Inferior parietal cortex (tissue), 1 donor: Measurements from ENCODE around the gene NT5C3B.
"Not testable (repeated sequence)": the region's sequence is repeated elsewhere in the genome, so short reads cannot be mapped to it uniquely, and the experiment has no call there.

Experiments
- DNase-seq: peaks from one replicate; pipeline ENCODE4 v3.0.0-alpha.2; 2016; ENCODE audit errors: extremely low spot score

The NT5C3B gene

GRCh38 chr17:41839448-41839847 is 3.4 kb upstream of the NT5C3B start:
- not testable (repeated sequence) for DNase-seq

GRCh38 chr17:41837761-41838538 is 1.9 kb upstream of the NT5C3B start, which contains the start of gene KLHL10:
Gene KLHL10 (plus strand): TSS chr17:41837825. CDS start chr17:41837933, 108 bp downstream.
- DNase-seq, result no peak

- DNase-seq, result no peak
These were observed 641 bp upstream of the NT5C3B start for GRCh38 chr17:41836550-41837196.

GRCh38 chr17:41835214-41835799 is 725 bp downstream of the NT5C3B start:
- DNase-seq, result no peak

GRCh38 chr17:41829961-41830360 is 6.1 kb downstream of the NT5C3B start:
- DNase-seq, result not testable (repeated sequence)

- DNase-seq, result no peak
These were observed 10.7 kb downstream of the NT5C3B start for GRCh38 chr17:41825175-41825845.

- DNase-seq, result no peak
These were observed 11.9 kb downstream of the NT5C3B start for GRCh38 chr17:41824086-41824485.

GRCh38 chr17:41823580-41823979 is 12.5 kb downstream of the NT5C3B start:
- DNase-seq, result no peak

GRCh38 chr17:41823141-41823524 is 12.9 kb downstream of the NT5C3B start:
- no peak for DNase-seq

GRCh38 chr17:41822216-41823140 is 13.6 kb downstream of the NT5C3B start:
- no peak for DNase-seq

- DNase-seq, result no peak
These were observed 14.3 kb downstream of the NT5C3B start for GRCh38 chr17:41821776-41822175.

- DNase-seq, result no peak
These were observed 18.0 kb downstream of the NT5C3B start for GRCh38 chr17:41818024-41818423.

- DNase-seq, result no peak
These were observed 19.3 kb downstream of the NT5C3B start for GRCh38 chr17:41816637-41817320.

GRCh38 chr17:41814195-41814594 is 21.8 kb downstream of the NT5C3B start:
- no peak for DNase-seq

GRCh38 chr17:41813699-41814124 is 22.3 kb downstream of the NT5C3B start:
- DNase-seq, result no peak

GRCh38 chr17:41813152-41813680 is 22.8 kb downstream of the NT5C3B start:
- DNase-seq, result no peak

- peak; percentile 31 for DNase-seq
These were observed 23.5 kb downstream of the NT5C3B start, which contains the start of gene FKBP10 for GRCh38 chr17:41812381-41813151. Gene FKBP10 (plus strand): TSS chr17:41813004. CDS start chr17:41813035, 31 bp downstream.

- peak; percentile 60 for DNase-seq
These were observed 24.3 kb downstream of the NT5C3B start, which contains the start of gene P3H4 for GRCh38 chr17:41811549-41812380. Gene P3H4 (minus strand): TSS chr17:41811949. CDS start chr17:41811915, 34 bp downstream.
